ENCODE results near the gene RUBCNL. TPM values are rescaled to one million over a fixed set of nuclear protein-coding genes. Genes with fewer than 3 reads are reported as not detected.

RUBCNL gene
- total and polyA plus RNA-seq, 9 of the 15 experiments (the other 6 are each of a cell fraction or from before 2014, with no cell fraction given): 0.04 to 0.35 (median 0.12) TPM; not detected in 3

DNA sequence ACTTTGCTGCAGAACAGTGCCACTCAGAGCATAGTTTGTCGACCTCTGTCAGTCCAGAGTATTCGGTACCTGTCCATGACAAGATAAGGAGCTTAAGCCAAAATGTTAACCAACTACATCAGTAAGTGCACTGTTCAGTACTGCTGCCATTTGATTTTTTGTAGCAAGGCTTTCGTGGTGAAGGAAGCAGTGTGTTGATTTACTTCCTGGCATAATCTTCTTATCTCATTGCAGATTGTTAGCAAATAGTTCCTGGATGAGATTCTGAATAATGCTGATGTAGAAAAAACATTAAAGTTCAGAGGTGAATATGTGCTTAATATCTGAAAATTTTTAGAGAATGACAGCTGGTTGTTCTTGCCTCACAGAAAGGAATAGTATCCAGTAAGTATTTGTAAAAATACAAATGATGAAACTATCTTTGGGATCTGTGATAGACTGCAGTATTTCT, 89.7 kb downstream of the RUBCNL start:
- Histone ChIP-seq H3K4me2 (ENCODE audit: insufficient read depth, low read length) (peak overlapping the region; percentile 8; the same call in 1 of the 2 replicates), H3K4me1 (replicated peaks in 1 of 2; ENCODE audit: control insufficient read depth in 2 of 2, insufficient read depth in 2 of 2, low read length in 2 of 2) (peaks cover 0 to 26% of the 10 kb centered on the region in 2 experiments; a peak in 3 of 5 replicates), H3K4me3 (no peak overlapping the region), H3K27me3 (ENCODE audit: control insufficient read depth in 2 of 2, insufficient read depth in 2 of 2, low read length in 2 of 2) (no peaks in the 10 kb centered on the region), H3K9me3 (replicated peaks; ENCODE audit: control insufficient read depth, insufficient read depth, low read depth, low read length) (no peaks in the 10 kb centered on the region), H3K79me2 (ENCODE audit: control insufficient read depth, insufficient read depth, low read length) (no peaks in the 10 kb centered on the region), H3K9me1 (ENCODE audit: control insufficient read depth, insufficient read depth, low read length) (no peaks in the 10 kb centered on the region), H4K20me1 (replicated peaks; ENCODE audit: control insufficient read depth, insufficient read depth, low read length) (no peaks in the 10 kb centered on the region), H3K36me3 (ENCODE audit: control insufficient read depth, insufficient read depth, low read length) (no peaks in the 10 kb centered on the region), H2AFZ (ENCODE audit: low read depth, low read length) (no peak overlapping the region; the same call in 1 of the 2 replicates), H3K9ac (ENCODE audit: insufficient read depth in 1 of 2, low read depth in 2 of 2, low read length in 2 of 2) (no peak overlapping the region), H3K27ac (ENCODE audit: extremely low read depth, low read depth, low read length) (peak overlapping the region; percentile 10; the same call in 1 of the 3 replicates)
- FAIRE-seq (no peak), ATAC-seq (peak; percentile 67), DNase-seq (ENCODE audit: extremely low read depth in 1 of 4, low spot score in 3 of 4) (no peak)
- in situ Hi-C loops (cut with MboI): loop anchor here (10.0 kb wide), 1 partner anchor 143 kb away; no protein-coding TSS in a partner anchor
- intact Hi-C loops (cut with micrococcal nuclease): no loop called here
- ChIA-PET CTCF (ENCODE audit: low intra/inter-chr PET ratio) (no interaction called here), POLR2A (interaction anchor here (1.1 kb wide), 1 partner anchor 47 kb away, joined by 3 read pairs; no protein-coding TSS in a partner anchor)
- no TSS peak for BruUV-seq (replicated peaks)
- WGBS (ENCODE audit: insufficient coverage, low coverage, missing lambda C conversion rate): 4% methylated on average over 3 of the region's 3 CpGs
- TF ChIP-seq HMG20B (CRISPR knock-in tag; IDR thresholded peaks at IDR 0.05) (no peak), ZNF584 (CRISPR knock-in tag; IDR thresholded peaks at IDR 0.05; ENCODE audit: low read depth) (0 out of 2 replicates have a peak, but pooled peaks have one; percentile 4), ZNF212 (CRISPR knock-in tag; IDR thresholded peaks at IDR 0.05) (no peak), ZNF316 (IDR thresholded peaks at IDR 0.05) (peak; percentile 72), PHF8 (IDR thresholded peaks at IDR 0.05; ENCODE audit: borderline replicate concordance, low read length) (no peak), NR2C1 (IDR thresholded peaks at IDR 0.05) (no peak), NR2C1 (tag; IDR thresholded peaks at IDR 0.05) (peak; percentile 33; the same call in 1 of the 2 replicates), MEIS2 (IDR thresholded peaks at IDR 0.05; ENCODE audit: partially characterized antibody) (peak; percentile 16), RHOXF2B (CRISPR knock-in tag; conservative IDR thresholded peaks at IDR 0.05) (no peak), SMAD1 (IDR thresholded peaks at IDR 0.05; ENCODE audit: low read depth, low read length, partially characterized antibody) (no peak), HOXB6 (CRISPR knock-in tag; IDR thresholded peaks at IDR 0.05; ENCODE audit: borderline replicate concordance) (no peak), CHD1 (IDR thresholded peaks at IDR 0.05; ENCODE audit: low read length) (no peak), ARID1B (IDR thresholded peaks at IDR 0.05) (no peak), C11orf30 (IDR thresholded peaks at IDR 0.05; ENCODE audit: low read depth) (peak; percentile 29; the same call in 1 of the 2 replicates), NR2C2 (CRISPR knock-in tag; IDR thresholded peaks at IDR 0.05) (no peak), NR2C2 (tag; IDR thresholded peaks at IDR 0.05) (peak; percentile 39; the same call in 1 of the 2 replicates), SIN3B (IDR thresholded peaks at IDR 0.05; ENCODE audit: low read depth) (no peak), CBX3 (IDR thresholded peaks at IDR 0.05; ENCODE audit: borderline replicate concordance in 1 of 2, low read length in 2 of 2) (no peak), HEY1 (CRISPR knock-in tag; IDR thresholded peaks at IDR 0.05; ENCODE audit: borderline replicate concordance) (no peak), CXXC5 (CRISPR knock-in tag; IDR thresholded peaks at IDR 0.05) (0 out of 2 replicates have a peak, but pooled peaks have one; percentile 2)
- TF ChIP-seq, protein P1, sequence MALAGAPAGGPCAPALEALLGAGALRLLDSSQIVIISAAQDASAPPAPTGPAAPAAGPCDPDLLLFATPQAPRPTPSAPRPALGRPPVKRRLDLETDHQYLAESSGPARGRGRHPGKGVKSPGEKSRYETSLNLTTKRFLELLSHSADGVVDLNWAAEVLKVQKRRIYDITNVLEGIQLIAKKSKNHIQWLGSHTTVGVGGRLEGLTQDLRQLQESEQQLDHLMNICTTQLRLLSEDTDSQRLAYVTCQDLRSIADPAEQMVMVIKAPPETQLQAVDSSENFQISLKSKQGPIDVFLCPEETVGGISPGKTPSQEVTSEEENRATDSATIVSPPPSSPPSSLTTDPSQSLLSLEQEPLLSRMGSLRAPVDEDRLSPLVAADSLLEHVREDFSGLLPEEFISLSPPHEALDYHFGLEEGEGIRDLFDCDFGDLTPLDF (CRISPR knock-in tag; IDR thresholded peaks at IDR 0.05): no peak
- TF ChIP-seq, protein P2, sequence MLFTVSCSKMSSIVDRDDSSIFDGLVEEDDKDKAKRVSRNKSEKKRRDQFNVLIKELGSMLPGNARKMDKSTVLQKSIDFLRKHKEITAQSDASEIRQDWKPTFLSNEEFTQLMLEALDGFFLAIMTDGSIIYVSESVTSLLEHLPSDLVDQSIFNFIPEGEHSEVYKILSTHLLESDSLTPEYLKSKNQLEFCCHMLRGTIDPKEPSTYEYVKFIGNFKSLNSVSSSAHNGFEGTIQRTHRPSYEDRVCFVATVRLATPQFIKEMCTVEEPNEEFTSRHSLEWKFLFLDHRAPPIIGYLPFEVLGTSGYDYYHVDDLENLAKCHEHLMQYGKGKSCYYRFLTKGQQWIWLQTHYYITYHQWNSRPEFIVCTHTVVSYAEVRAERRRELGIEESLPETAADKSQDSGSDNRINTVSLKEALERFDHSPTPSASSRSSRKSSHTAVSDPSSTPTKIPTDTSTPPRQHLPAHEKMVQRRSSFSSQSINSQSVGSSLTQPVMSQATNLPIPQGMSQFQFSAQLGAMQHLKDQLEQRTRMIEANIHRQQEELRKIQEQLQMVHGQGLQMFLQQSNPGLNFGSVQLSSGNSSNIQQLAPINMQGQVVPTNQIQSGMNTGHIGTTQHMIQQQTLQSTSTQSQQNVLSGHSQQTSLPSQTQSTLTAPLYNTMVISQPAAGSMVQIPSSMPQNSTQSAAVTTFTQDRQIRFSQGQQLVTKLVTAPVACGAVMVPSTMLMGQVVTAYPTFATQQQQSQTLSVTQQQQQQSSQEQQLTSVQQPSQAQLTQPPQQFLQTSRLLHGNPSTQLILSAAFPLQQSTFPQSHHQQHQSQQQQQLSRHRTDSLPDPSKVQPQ (CRISPR knock-in tag; IDR thresholded peaks at IDR 0.05; ENCODE audit: borderline replicate concordance): no peak

All from K562 (cell line).